Hypothalamus (tissue), 51 donors: Measurements from ENCODE around the gene XPO1.
"Not testable (repeated sequence)": the region's sequence is repeated elsewhere in the genome, so short reads cannot be mapped to it uniquely, and the experiment has no call there.

Source experiments
- DNase-seq, 51 donors: peaks; one replicate each; lab custom pipeline; 2025; lab: John Stamatoyannopoulos, UW

Gene XPO1

GRCh38 chr2:61470122-61470951 is 67.8 kb downstream of the XPO1 start:
- DNase-seq: peak; percentile 39 to 94 (median 81)

DNA sequence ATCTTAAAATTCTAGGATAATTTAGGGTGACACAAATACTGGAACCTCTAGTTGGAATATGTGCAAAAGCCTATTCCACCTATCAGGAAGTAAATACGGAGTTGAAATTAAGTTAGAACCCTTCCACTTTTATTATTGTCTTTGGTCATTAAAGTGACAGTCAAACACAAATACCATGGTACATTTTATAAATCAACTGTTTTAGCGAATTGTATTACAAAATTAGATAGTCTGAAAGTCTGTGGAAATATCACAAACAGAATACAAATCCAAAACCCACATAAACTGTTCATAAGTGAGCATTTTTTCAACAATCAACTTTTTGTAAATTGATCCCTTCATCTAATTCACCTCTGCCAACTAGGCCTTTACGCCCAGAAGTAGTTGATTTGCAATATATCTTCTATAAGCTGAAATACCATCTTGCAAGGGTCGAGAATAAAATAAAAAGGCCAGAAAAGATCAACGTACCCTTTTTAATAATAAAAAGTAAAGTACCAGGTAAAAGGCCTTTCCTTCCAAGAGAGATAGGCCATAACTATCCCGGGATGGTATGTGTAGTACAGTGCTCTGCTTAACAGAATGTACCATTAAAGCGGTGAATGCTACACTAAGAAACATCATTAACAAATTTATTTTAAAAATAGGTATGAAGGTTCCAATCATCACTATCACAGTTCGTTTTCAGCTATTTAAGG is 68.6 kb downstream of the XPO1 start:
- no peak for DNase-seq

DNA sequence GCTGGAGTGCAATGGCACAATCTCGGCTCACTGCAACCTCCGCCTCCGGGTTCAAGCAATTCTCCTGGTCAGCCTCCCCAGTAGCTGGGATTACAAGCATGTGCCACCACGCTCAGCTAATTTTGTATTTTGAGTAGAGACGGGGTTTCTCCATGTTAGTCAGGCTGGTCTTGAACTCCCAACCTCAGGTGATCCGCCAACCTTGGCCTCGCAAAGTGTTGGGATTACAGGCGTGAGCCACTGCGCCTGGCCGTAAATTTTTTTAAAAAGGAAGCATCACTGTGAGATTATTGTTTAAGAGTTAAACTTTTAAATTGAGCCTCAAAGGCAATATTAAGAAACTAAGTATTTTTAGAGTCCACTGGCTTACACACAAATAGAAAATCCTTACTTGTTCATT is 69.9 kb downstream of the XPO1 start:
- DNase-seq: not testable (repeated sequence)

GRCh38 chr2:61465045-61465444 is 73.1 kb downstream of the XPO1 start:
- no peak for DNase-seq

DNA sequence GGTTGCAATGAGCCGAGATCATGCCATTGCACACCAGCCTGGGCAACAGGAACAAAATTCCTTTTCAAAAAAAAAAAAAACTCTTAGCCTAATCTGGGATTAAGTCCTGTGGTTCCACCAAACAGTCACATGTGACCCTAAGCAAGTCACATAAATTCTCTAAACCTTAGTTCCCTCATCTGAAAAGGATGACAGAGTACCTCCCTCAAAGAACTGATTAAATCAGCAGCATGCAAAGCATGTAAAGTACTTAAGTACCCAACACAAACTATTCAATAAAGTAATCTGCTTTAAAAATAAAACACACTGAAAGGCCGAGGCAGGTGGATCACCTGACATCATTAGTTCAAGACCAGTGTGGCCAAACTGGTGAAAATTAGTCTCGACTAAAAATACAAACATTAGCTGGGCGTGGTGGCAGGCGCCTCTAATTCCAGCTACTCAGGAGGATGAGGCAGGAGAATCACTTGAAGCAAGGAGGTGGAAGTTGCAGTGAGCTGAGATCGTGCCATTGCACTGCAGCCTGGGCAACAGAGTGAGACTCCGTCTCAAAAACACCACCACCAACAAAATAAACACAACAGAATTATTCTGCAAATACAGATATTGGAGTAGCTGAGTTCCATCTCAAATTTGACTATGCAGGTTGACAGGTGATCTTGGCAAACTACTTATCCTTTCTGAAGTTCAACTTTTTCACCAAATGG is 74.2 kb downstream of the XPO1 start:
- DNase-seq: no peak

DNA sequence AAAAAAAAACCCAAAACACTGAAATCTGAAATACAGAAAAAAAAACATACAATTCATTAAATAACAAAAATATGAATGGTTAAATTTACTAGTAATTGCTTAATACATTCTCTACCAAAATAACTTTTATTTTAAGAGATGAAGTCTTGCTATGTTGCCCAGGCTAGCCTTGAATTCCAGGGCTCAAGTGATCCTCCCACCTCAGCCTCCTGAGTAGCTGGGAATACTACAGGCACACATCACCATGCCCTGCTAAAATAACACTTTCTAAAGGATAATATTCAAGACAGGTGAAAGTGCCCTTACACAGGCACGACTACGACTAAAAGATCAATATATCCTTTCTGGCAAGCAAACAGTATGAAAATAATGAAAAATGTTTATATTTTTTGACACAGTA is 76.8 kb downstream of the XPO1 start:
- DNase-seq: no peak

- no peak for DNase-seq
These were observed 78.0 kb downstream of the XPO1 start for GRCh38 chr2:61460163-61460562.

GRCh38 chr2:61456746-61457420 is 81.3 kb downstream of the XPO1 start:
- DNase-seq: no peak

- DNase-seq: no peak
These were observed 81.9 kb downstream of the XPO1 start for GRCh38 chr2:61456070-61456745.

DNA sequence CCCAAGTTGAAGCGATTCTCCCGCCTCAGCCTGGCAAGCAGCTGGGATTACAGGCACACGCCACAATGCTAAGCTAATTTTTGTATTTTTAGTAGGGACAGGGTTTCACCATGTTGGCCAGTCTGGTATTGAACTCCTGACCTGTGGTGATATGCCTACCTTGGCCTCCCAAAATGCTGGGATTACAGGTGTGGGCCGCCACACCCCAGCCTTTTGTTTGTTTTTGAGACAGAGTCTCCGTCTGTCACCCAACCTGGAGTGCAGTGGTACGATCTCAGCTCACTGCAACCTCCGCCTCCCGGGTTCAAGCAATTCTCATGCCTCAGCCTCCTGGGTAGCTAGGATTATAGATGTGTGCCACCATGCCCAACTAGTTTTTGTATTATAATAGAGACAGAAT is 83.2 kb downstream of the XPO1 start:
- DNase-seq: not testable (repeated sequence)

- DNase-seq: no peak
These were observed 83.8 kb downstream of the XPO1 start for GRCh38 chr2:61454383-61454782.

DNA sequence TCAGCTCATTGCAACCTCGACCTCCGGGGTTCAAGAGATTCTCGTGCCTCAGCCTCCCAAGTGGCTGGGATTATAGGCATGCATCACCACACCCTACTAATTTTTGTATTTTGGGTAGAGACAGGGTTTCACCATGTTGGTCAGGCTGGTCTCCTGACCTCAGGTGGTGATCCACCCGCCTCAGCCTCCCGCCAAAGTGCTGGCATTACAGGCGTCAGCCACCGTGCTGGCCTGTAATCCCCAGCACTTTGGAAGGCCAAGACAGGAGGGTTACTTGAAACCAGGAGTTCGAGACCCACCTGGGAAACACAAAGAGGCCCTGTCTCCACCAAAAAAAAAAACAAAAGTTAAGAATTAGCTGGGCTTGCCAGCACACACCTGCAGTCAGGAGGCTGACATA is 85.8 kb downstream of the XPO1 start:
- DNase-seq: no peak

DNA sequence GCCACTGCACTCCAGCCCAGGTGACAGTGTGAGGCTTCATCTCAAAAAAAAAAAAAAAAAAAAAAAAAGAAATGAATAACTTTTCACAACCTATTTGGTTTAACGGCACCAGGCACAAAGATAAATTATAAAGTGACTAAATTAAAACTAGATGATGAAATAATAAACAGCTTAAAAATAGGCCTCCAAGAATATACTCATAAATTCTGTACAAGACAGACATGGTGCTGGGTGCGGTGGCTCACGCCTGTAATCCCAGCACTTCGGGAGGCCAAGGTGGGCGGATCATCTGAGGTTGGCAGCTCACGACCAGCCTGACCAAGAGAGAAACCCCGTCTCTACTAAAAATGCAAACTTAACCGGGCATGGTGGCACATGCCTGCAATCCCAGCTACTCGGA is 87.0 kb downstream of the XPO1 start:
- DNase-seq: no peak

DNA sequence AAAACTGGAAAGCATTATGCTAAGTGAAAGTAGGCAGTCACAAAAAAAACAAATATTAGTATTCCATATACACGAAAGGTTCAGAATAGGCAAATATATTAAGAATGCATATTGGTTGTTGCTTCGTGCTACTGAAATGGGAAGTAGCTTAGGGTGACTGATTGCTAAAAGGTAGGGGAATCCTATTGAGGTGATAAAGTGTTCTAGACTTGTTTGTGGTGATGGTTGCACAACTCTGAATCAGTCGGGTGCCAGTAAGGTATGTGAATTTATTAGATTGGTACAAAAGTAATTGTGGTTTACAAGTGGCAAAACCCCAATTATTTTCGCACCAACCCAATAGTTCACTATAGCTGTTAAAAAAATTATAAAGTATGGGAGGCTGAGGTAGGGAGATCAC is 88.0 kb downstream of the XPO1 start:
- DNase-seq: no peak

- no peak for DNase-seq
These were observed 89.9 kb downstream of the XPO1 start for GRCh38 chr2:61448229-61448628.

DNA sequence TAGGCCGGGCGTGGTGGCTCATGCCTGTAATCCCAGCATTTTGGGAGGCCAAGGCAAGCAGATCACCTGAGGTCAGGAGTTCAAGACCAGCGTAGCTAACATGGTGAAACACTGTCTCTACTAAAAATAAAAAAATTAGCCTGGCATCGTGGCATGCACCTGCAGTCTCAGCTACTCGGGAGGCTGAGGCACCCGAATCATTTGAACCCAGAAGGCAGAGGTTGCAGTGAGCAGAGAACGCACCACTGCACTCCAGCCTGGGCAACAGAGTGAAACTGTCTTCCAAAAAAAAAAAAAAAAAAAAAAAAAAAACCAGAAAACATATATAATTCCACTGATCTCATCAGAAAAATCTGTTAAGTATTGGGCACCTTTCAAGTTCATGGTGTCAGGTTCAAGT is 91.2 kb downstream of the XPO1 start:
- DNase-seq: not testable (repeated sequence)

DNA sequence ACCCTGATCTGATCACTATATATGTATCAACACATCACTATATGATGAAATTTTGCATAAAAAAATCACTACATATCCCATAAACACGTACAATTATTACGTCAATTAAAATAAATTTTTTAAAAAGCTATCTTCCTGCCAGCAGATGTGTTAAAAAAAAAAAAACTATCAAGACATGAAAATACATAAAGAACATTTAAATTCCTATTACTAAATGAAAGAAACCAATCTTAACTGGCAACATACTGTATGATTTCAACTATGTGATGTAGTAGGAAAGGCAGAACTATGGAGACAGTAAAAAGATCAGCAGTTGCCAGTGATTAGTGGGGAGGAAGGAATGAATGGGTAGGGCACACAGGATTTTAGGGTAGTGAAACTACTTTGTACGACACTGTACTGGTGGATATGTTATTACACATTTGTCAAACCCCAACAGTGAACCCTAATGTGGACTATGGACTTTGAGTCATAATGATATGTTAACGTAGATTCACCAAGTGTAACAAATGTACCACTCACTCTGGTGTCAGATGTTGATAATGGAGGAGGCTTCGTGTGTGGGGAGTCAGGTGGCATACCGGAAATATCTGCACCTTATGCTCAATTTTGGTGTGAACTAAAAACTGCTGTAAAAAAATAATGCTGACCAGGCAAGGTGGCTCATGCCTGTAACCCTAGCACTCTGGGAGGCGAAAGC is 94.7 kb downstream of the XPO1 start:
- no peak for DNase-seq

- DNase-seq: no peak
These were observed 98.7 kb downstream of the XPO1 start for GRCh38 chr2:61439241-61440002.

DNA sequence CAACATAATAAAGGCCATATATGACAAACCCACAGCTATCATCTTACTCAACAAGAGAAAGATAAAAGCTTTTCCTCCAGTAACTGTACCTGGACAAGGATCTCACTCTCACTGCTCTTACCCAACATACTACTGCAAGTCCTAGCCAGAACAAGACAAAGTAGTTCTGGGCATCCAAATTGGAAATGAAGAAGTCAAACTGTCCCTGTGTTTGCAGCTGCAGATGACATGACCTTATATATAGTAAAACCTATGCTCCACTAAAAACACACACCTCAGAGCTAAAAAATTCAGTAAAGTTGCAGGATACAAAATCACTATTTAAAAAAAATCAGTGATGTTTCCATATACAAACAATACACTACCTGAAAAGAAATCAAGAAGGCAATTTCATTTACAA is 99.5 kb downstream of the XPO1 start:
- DNase-seq: no peak
